Prostate gland (tissue), 2 donors: ENCODE results near the gene PLCE1. TPM values are rescaled to one million over a fixed set of nuclear protein-coding genes. Genes with fewer than 3 reads are reported as not detected.

Experiments used
- DNase-seq: peaks from one replicate; pipeline ENCODE4 v3.0.0-alpha.2; 2019; ENCODE audit warnings: low spot score
- H3K27ac ChIP-seq, 2 donors: fragments of 200-600 bp; sonication (generic); 2 replicates each; pipeline ENCODE4 v1.5.1; 2017 to 2019
- H3K27me3 ChIP-seq: fragments of 200-600 bp; sonication (generic); replicated peaks from 2 replicates; pipeline ENCODE4 v1.5.1; 2019; ENCODE audit not compliant: insufficient read depth
- H3K36me3 ChIP-seq, 2 donors: fragments of 200-600 bp; sonication (generic); 1 replicate in 1 of 2; 2 replicates in 1 of 2; pipeline versions ENCODE4 v1.5.1 to v1.8.1; 2017 to 2019
- H3K4me1 ChIP-seq: fragments of 200-600 bp; sonication (generic); replicated peaks from 2 replicates; pipeline ENCODE4 v1.5.1; 2019
- H3K4me3 ChIP-seq, 2 donors: fragments of 200-600 bp; sonication (generic); 2 replicates each; pipeline ENCODE4 v1.5.1; 2017 to 2019
- H3K9me3 ChIP-seq: fragments of 200-600 bp; sonication (generic); 2 replicates; pipeline ENCODE4 v1.5.1; 2017
- CTCF ChIP-seq, 4 experiments: fragments of 200-600 bp in 2 of 4; fragments of 450-650 bp in 2 of 4; sonication (generic) in 2 of 4; IDR thresholded peaks; 1 replicate in 3 of 4; 2 replicates in 1 of 4; pipeline ENCODE4 v1.5.1; 2016 to 2019; ENCODE audit warnings: antibody characterized with exemption in 4 of 4, mild to moderate bottlenecking in 2 of 4, moderate library complexity in 2 of 4
- POLR2A ChIP-seq: fragments of 450-650 bp; IDR thresholded peaks from one replicate; pipeline ENCODE4 v1.6.1; 2016; ENCODE audit warnings: antibody characterized with exemption, mild to moderate bottlenecking
- POLR2AphosphoS5 ChIP-seq: sonication (generic); formaldehyde crosslinking; IDR thresholded peaks from one replicate; pipeline ENCODE4 v1.6.1; 2017; ENCODE audit warnings: antibody characterized with exemption
- WGBS: methylation state at CpG from one replicate; pipeline ENCODE4 v1.1.5; 2018; 5-methylcytosine and 5-hydroxymethylcytosine counted together
- intact Hi-C: fragments of 100-400 bp; cut with DNase I; formaldehyde crosslinking; loops from one replicate; pipeline ENCODE4 v1.14.2; 2022
- total RNA-seq, 2 donors: library from RNA; depleted of rRNA; stranded (reverse); fragments of >200 nt; gene quantifications; one replicate each; pipeline ENCODE4 v1.1.0, GENCODE V29; 2016

The PLCE1 gene
- total RNA-seq, 2 donors from 2014 or later: 3.5 to 5.2 TPM

GRCh38 chr10:94025806-94026205 lies 32.1 kb downstream of the PLCE1 start:
- H3K27ac ChIP-seq: no peak overlapping the region
- no peak for DNase-seq
- TF ChIP-seq POLR2A (no peak), CTCF (IDR thresholded peaks at IDR 0.05) (no peak), POLR2AphosphoS5 (no peak)
- no peaks in the 10 kb centered on the region for H3K27me3 ChIP-seq
- H3K9me3 ChIP-seq: no peaks in the 10 kb centered on the region
- H3K4me3 ChIP-seq: no peak overlapping the region
- intact Hi-C loops: no loop called here
- H3K4me1 ChIP-seq: no peaks in the 10 kb centered on the region
- no peaks in the 10 kb centered on the region for H3K36me3 ChIP-seq
- WGBS: 95% methylated on average over 1 of the region's 1 CpG

DNA sequence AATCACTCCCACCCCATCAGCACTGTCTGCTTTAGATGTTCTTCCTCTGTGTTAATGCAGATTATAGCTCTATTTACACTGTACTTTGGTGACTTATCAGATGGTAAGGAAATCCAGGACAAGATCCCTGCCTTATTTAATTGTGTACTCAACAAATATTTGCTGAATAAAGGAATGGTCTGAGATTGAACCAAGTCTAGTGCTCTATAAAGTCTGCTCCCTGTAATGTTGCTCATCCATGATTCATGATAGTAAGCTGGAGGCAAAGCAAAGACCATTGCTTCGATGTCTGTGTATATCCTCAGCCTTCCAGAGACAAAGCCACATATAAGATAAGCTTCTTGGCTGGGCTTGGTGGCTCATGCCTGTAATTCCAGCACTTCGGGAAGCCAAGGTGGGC lies 33.5 kb downstream of the PLCE1 start:
- H3K4me1 ChIP-seq: no peaks in the 10 kb centered on the region
- no peaks in the 10 kb centered on the region for H3K9me3 ChIP-seq
- no peak for DNase-seq
- H3K27me3 ChIP-seq: no peaks in the 10 kb centered on the region
- WGBS: 49% methylated on average over 2 of the region's 2 CpGs
- no peak overlapping the region for H3K4me3 ChIP-seq
- peak; percentile 75 for TF ChIP-seq POLR2AphosphoS5
- TF ChIP-seq CTCF (IDR thresholded peaks at IDR 0.05): no peak
- intact Hi-C loops: no loop called here
- no peak overlapping the region for H3K27ac ChIP-seq
- H3K36me3 ChIP-seq: no peaks in the 10 kb centered on the region

- no peak for DNase-seq
- intact Hi-C loops: no loop called here
- Histone ChIP-seq H3K4me3 (no peak overlapping the region), H3K27ac (no peak overlapping the region), H3K27me3 (no peaks in the 10 kb centered on the region), H3K4me1 (no peaks in the 10 kb centered on the region), H3K9me3 (no peaks in the 10 kb centered on the region), H3K36me3 (no peaks in the 10 kb centered on the region)
- TF ChIP-seq CTCF (IDR thresholded peaks at IDR 0.05) (no peak), POLR2A (no peak), POLR2AphosphoS5 (no peak)
These were observed 36.2 kb downstream of the PLCE1 start for GRCh38 chr10:94029955-94030354.

DNA sequence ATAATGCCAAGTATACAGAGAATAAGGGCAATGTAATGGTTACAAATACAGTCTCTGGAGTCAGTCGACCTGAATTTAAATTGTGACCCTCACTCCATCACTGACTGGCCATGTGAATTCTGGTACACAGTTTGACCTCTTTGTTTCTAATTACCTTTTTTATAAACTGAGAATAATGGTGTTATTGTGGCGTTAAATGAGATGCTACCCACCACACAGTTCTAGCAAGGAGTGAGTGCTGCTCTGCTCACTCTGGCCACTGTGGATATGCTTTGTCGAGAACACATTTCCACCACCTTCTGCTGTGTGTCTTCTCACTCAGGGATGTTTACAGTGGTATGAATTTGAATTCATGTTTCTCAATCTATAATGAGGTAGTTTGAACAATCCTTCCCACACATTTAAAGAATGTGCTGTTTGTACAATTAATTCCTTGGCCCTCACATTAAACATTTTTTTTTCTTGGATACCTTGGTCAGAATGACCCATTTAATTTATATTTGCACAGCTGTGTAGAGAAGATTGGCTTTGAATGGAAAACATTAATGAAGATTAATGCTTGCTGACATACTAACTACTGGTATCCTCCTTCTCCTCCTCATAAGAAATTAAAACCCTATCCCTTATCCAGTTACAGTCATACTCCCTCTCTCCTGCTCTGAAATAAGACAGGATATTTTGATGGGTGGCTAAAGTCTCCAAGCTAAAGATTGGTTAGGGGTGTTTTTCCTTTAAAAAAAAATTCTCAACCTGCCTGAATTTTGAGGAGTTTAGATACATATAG lies 42.4 kb downstream of the PLCE1 start:
- no peaks in the 10 kb centered on the region for H3K36me3 ChIP-seq
- H3K9me3 ChIP-seq: no peaks in the 10 kb centered on the region
- intact Hi-C loops: no loop called here
- no peaks in the 10 kb centered on the region for H3K27me3 ChIP-seq
- WGBS: 61% methylated on average over 3 of the region's 3 CpGs
- DNase-seq: no peak
- no peak for TF ChIP-seq POLR2AphosphoS5
- TF ChIP-seq CTCF (IDR thresholded peaks at IDR 0.05): no peak
- no peak for TF ChIP-seq POLR2A
- no peak overlapping the region for H3K27ac ChIP-seq
- H3K4me1 ChIP-seq: no peaks in the 10 kb centered on the region
- H3K4me3 ChIP-seq: no peak overlapping the region

GRCh38 chr10:94036766-94037033 lies 43.0 kb downstream of the PLCE1 start:
- DNase-seq: no peak
- 15% methylated on average over 1 of the region's 1 CpG for WGBS

More at GRCh38 chr10:94036766-94037033, 43.0 kb downstream of the PLCE1 start:
- Histone ChIP-seq H3K9me3 (no peaks in the 10 kb centered on the region), H3K27ac (no peak overlapping the region), H3K4me3 (no peak overlapping the region), H3K4me1 (no peaks in the 10 kb centered on the region), H3K27me3 (no peaks in the 10 kb centered on the region), H3K36me3 (no peaks in the 10 kb centered on the region)
- TF ChIP-seq CTCF (IDR thresholded peaks at IDR 0.05) (no peak), POLR2A (no peak), POLR2AphosphoS5 (no peak)
- intact Hi-C loops: no loop called here
